ENCODE measurements around the gene CENPA.
A peak's percentile ranks its signal among the peaks of the same experiment; 100 is the strongest.
"Not testable (repeated sequence)": the region's sequence is repeated elsewhere in the genome, so short reads cannot be mapped to it uniquely, and the experiment has no call there.

The CENPA gene

GRCh38 chr2:26785431-26786206, at the start of gene CENPA:
Gene CENPA (plus strand): TSS chr2:26786056. CDS start chr2:26786197, 141 bp downstream.
- DNase-seq, result peak; percentile 98

GRCh38 chr2:26737221-26737620, 48.6 kb upstream of the CENPA start:
- no peak for DNase-seq

GRCh38 chr2:26738481-26738880, 47.4 kb upstream of the CENPA start:
- no peak for DNase-seq

- DNase-seq, result no peak
Observed at GRCh38 chr2:26739514-26739913, 46.3 kb upstream of the CENPA start.

DNA sequence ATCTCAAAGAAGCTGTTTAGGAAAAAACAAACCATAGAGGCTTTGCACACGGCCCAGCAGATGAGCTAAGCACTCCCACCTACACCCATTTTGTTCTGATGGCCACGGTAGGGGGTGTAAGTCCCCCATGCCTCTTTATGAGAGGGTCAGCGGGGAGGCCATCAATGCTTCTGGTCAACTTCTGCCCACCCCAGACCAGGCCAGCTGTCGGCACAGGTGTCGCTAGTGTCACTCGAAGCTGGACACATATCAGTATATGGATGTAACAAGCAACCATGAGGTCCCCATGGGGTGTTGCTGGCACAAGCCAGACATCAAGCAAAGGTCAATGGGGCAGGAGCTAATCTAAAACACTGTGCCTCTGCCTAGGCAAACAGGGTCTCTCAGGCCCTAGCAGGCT, 45.5 kb upstream of the CENPA start:
- DNase-seq, result no peak

DNA sequence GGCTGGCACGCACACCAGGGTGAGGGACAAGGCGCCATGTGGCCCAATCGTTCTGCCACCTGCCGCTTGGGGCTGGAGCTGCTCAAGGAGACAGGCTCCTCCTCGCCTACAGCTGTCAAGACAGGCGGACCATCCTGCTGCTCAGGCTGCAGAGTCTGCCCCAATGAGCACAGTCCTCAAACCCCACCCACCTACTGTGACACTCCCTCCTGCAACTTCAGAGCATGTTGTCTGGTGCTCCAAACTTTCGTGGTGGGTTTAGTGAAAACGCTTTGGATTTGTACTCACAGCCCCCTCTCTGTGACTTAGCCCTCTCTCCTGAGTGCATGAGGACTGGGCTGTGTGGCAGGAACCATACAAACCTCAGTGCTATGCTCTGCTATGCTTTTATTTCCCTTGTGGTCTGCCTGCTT, 45.0 kb upstream of the CENPA start:
- no peak for DNase-seq

GRCh38 chr2:26742048-26742770, 43.6 kb upstream of the CENPA start:
- no peak for DNase-seq

DNA sequence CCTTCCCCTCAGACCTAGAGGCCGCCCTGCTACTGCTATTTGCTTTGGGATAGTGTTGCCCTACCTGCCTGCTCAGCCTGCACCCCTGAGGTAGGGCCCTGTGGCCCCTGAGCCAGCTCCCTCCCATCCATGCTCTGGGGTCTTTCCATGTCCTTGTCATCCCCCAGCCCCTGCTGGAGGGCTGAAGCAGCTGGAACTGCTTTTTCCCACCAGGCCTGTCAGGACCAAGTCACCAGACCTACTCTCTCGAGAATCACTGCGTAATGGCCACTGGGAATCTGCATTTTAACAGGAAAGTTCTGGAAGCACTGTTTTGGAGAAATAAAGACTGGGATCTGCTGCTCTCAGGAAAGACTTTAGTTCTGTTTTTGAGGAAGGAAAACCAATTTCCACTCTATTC, 42.0 kb upstream of the CENPA start:
- DNase-seq, result no peak

GRCh38 chr2:26744953-26745352, 40.9 kb upstream of the CENPA start:
- no peak for DNase-seq

DNA sequence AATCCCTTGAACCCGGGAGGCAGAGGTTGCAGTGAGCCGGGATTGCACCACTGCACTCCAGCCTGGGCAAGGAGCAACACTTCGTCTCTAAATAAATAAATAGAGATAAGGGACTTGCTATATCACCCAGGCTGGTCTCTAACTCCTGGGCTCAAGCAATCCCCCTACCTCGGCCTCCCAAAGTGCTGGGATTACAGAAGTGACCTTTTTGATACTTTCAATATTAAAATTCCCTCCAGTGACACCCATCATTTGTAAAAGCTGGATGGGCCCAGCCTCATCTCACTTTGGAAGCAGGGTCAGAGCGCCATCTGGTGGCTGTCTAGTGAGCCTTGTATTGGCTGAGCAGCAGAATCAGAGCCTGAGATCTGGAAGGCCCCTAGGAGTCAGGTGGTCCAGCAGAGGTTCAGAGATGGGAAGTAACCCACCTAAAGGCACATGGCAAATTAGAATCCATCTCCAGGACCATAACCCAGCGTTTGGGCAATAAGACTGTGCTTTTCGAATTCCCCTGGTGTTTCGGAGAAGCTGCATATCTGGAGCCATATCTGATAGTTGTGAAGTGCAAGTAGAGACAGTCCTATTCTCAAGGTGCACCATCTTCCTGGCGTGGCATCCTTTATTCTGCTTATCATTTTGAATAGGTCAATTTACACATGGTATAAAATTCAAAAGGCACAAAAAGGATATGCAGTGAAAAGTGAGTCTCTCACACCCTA, 40.1 kb upstream of the CENPA start:
- peak; percentile 67 for DNase-seq

DNA sequence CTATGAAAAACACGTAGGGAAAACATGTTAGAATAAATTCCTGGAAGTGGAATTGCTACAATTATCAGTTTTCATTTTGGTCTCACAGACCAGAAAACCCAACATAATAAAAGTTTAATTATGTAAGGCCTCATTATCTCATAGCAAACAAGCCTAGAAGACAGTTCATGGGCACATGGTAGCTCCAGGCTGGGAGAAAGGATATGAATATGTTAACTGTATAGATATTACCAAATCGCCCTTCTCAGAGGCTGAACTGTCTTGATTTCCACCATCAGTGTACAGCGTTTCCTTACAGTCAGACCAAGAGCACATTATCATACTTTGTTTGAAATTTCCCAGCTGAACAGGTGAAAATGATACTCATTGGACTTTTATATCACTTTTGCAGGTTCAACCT, 38.9 kb upstream of the CENPA start:
- DNase-seq, result no peak

- not testable (repeated sequence) for DNase-seq
Observed at GRCh38 chr2:26749787-26750420, 36.0 kb upstream of the CENPA start.

- not testable (repeated sequence) for DNase-seq
Observed at GRCh38 chr2:26750467-26750866, 35.4 kb upstream of the CENPA start.

GRCh38 chr2:26752656-26753055, 33.2 kb upstream of the CENPA start:
- peak; percentile 54 for DNase-seq

- no peak for DNase-seq
Observed at GRCh38 chr2:26754539-26754938, 31.3 kb upstream of the CENPA start.

GRCh38 chr2:26754972-26755670, 30.7 kb upstream of the CENPA start:
- peak; percentile 49 for DNase-seq

DNA sequence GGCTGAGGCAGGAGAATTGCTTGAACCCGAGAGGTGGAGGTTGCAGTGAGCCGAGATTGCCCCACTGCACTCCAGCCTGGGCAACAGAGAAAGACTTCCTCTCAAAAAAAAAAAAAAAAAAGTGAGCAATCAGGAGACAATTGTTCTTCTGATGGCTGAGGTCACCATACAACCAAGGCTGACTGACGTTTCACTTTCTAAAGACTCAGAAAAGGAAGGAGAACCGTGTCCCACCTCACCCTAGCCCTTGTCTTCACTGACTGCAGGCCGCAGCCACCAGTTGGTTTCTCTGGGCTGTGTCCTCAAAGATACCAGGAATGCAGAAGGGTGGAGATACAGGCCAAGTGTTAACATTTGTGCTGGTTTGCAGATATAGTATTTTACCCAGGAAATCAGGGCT, 29.5 kb upstream of the CENPA start:
- DNase-seq, result no peak

DNA sequence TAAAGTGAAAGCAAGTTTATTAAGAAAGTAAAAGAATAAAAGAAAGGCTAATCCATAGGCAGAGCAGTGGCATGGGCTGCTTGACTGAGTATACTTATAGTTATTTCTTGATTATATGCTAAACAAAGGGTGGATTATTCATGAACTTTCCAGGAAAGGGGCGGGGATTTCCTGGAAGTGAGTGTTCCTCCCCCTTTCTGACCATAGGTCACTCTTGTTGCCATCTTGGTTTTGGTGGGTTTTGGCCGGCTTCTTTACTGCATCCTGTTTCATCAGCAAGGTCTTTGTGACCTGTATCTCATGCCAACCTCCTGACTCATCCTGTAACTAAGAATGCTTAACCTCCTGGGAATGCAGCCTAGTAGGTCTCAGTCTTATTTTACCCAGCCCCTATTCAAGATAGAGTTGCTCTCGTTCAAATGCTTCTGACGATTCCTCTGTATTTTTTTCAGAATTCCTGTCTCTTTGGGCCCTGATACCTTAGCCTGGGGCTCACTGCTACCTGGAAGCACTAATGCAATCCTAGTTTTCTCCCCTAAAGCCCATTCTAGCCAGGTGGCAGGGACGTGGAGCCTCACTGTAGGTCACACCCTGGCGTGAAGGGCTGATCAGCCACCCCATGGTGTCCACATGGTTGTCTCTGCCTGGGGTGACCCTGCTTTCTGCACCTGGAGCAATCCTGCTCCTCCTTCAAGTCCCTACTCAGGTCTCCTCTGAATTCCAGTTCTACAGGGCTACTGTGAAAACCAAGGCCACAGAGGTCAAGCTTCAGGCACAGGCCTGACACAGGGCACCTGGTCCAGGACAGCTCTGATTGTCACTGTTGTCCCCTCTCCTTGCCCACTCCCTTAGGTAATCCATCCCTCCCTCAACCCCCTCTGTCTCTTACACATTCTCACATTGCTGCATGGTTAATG, 27.7 kb upstream of the CENPA start:
- no peak for DNase-seq

DNA sequence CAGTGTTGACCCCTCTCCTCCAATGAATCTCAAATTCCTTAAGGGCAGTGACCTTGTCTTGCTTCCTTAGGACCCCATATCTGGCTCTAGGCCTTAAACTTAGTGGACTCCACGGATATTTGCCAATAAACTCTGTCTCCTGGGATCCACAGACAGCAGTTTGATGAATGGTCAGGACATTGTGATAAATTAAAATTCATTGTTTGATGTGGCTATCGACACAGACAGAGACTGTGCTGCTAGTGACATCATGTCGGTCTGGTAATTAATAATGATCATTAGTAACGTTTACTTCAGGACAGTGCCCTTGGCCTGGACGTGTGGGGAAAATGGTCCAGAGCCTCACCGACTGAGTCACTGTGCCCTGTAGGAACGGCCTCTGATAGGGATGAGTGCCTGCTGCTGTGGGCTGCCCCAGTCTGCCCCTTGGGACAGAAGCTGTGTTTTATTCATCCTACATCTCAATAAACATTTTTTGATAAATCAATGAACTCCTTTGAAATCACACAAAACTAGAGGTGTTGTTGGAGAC, 27.0 kb upstream of the CENPA start:
- no peak for DNase-seq

DNA sequence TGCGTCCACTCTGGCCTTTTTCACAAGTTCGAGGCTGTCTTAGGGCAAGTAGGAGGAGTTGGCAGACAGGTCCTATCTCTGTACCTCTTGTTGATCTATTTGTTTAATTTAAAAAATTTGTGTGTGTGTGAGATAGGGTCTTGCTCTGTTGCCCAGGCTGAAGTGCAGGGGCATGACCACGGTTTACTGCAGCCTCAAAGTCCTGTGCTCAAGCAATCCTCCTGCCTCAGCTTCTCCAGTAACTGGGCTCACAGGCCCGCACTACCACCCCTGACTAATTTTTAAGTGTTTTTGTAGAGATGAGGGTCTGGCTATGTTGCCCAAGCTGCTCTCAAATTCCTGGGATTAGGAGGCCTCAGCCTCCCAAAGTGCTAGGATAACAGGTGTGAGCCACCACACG, 26.0 kb upstream of the CENPA start:
- no peak for DNase-seq

- not testable (repeated sequence) for DNase-seq
Observed at GRCh38 chr2:26760991-26761390, 24.9 kb upstream of the CENPA start.

Data from COR-L47 (cell line).